IPS-15b (cell line): ENCODE results near the gene FLT1.

ENCODE experiments used
- H3K27me3 ChIP-seq: one replicate; pipeline ENCODE4 v1.6.1; 2013; ENCODE audit warnings: low read length; ENCODE audit not compliant: control insufficient read depth, insufficient read depth
- H3K36me3 ChIP-seq: one replicate; pipeline ENCODE4 v1.6.1; 2013; ENCODE audit warnings: low read length; ENCODE audit not compliant: control insufficient read depth, insufficient read depth
- H3K4me1 ChIP-seq: one replicate; pipeline ENCODE4 v1.6.1; 2013; ENCODE audit warnings: mild to moderate bottlenecking, low read length; ENCODE audit not compliant: control insufficient read depth, insufficient read depth
- H3K4me3 ChIP-seq: one replicate; pipeline ENCODE4 v1.5.1; 2013; ENCODE audit warnings: low read depth, low read length
- H3K9ac ChIP-seq: one replicate; pipeline ENCODE4 v1.6.1; 2013; ENCODE audit warnings: low read depth, mild to moderate bottlenecking, low read length
- H3K9me3 ChIP-seq: one replicate; pipeline ENCODE4 v1.6.1; 2013; ENCODE audit warnings: mild to moderate bottlenecking, low read length; ENCODE audit not compliant: control insufficient read depth, insufficient read depth

The FLT1 gene

DNA sequence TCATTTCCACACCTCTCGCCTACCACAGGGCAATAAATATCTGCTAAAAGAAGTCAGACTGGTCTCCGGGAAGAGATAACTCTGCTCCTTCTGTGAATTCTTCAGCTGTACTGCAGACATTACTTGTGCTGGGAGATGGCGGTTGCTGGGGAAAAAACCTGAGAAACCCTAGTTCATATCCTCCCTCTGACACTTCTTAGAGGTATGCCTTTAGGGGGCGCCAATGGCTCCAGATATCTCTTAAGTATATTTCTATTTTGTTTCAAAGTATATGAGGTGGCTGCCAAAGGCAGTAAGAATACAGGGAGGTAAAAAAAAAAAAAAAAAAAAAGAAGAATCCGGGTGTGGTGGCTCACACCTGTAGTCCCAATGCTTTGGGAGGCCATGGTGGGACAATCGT is 181.3 kb downstream of the FLT1 start:
- Histone ChIP-seq H3K9me3 (no peaks in the 10 kb centered on the region), H3K9ac (no peak overlapping the region), H3K4me3 (no peak overlapping the region), H3K4me1 (peaks cover 8% of the 10 kb centered on the region), H3K27me3 (no peaks in the 10 kb centered on the region), H3K36me3 (peaks cover 4% of the 10 kb centered on the region)

- no peaks in the 10 kb centered on the region for H3K9me3 ChIP-seq
- H3K4me3 ChIP-seq = no peak overlapping the region
- no peaks in the 10 kb centered on the region for H3K36me3 ChIP-seq
- peaks cover 20% of the 10 kb centered on the region for H3K4me1 ChIP-seq
- no peaks in the 10 kb centered on the region for H3K27me3 ChIP-seq
- H3K9ac ChIP-seq = no peak overlapping the region
These were observed 188.6 kb downstream of the FLT1 start for GRCh38 chr13:28306325-28306724.

DNA sequence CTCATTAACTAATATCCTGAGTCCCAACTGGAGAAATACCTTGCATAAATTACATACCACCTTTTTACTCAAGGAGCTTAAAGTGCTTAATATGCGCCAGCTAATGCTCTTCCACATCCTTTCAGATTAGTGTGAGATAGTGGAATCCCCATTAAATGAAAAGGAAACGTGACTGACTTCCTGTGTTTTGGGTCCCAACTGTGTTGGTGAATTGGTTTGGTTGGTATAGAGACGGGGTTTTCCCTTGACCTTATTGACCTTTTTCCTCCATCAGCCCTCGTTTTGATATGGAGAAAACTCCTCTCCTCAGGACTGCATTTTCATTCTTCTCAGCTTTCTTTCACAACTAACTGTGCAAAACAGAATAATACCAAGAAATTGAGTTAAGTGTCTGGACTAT is 193.1 kb downstream of the FLT1 start:
- Histone ChIP-seq H3K36me3 (no peaks in the 10 kb centered on the region), H3K4me1 (peaks cover 24% of the 10 kb centered on the region), H3K27me3 (no peaks in the 10 kb centered on the region), H3K9ac (no peak overlapping the region), H3K9me3 (no peaks in the 10 kb centered on the region), H3K4me3 (no peak overlapping the region)

GRCh38 chr13:28299916-28300315 is 195.0 kb downstream of the FLT1 start:
- Histone ChIP-seq H3K36me3 (no peaks in the 10 kb centered on the region), H3K9ac (no peak overlapping the region), H3K27me3 (no peaks in the 10 kb centered on the region), H3K4me1 (peaks cover 33% of the 10 kb centered on the region), H3K4me3 (no peak overlapping the region), H3K9me3 (no peaks in the 10 kb centered on the region)

DNA sequence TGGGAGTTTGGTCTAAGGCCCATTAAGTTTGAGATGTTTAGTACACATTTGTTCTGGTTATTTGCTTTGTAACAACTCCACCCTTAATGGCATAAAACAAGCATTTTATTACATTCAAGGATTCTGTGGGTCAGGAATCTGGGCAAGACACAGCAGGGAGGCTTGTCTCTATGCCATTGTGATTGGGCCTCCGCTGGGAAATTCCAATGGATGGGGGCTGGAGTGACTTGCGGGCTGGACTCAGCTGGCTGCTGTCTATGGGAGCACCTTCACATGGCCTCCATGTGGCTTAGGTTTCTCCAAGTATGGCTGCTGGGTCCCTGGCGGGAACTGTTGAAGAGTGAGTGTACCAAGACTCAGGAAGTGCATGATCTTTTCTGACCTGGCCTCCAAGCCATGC is 197.6 kb downstream of the FLT1 start:
- H3K4me3 ChIP-seq = no peak overlapping the region
- H3K9ac ChIP-seq = no peak overlapping the region
- peaks cover 50% of the 10 kb centered on the region for H3K4me1 ChIP-seq
- H3K27me3 ChIP-seq = no peaks in the 10 kb centered on the region
- H3K9me3 ChIP-seq = no peaks in the 10 kb centered on the region
- no peaks in the 10 kb centered on the region for H3K36me3 ChIP-seq

GRCh38 chr13:28286263-28286662 is 208.7 kb downstream of the FLT1 start:
- Histone ChIP-seq H3K9me3 (no peaks in the 10 kb centered on the region), H3K4me1 (peaks cover 5% of the 10 kb centered on the region), H3K9ac (no peak overlapping the region), H3K27me3 (no peaks in the 10 kb centered on the region), H3K36me3 (peaks cover 4% of the 10 kb centered on the region), H3K4me3 (no peak overlapping the region)

DNA sequence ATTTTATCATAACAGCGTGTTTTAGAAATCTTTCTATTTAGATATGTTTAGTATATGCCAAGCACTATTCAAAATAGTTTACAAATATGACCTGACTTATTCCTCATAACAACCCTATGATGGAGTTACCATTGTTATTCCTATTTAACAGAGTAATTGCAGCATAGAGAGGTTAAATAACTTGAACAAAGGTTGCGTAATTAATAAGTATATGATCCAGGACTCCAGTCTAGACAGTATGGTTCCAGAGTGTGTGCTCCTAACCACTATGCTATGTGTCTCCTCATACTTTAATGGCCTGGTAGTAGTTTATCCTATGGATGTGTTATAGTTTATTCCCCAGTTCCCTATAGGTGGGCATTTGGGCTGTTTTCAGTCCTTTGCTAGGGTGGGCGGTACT is 211.3 kb downstream of the FLT1 start:
- no peaks in the 10 kb centered on the region for H3K9me3 ChIP-seq
- H3K4me3 ChIP-seq = no peak overlapping the region
- peaks cover 4% of the 10 kb centered on the region for H3K36me3 ChIP-seq
- no peaks in the 10 kb centered on the region for H3K27me3 ChIP-seq
- H3K9ac ChIP-seq = no peak overlapping the region
- H3K4me1 ChIP-seq = peaks cover 5% of the 10 kb centered on the region

GRCh38 chr13:28282451-28282850 is 212.5 kb downstream of the FLT1 start:
- H3K36me3 ChIP-seq = peaks cover 4% of the 10 kb centered on the region
- H3K9me3 ChIP-seq = no peaks in the 10 kb centered on the region
- H3K4me1 ChIP-seq = peaks cover 5% of the 10 kb centered on the region
- H3K4me3 ChIP-seq = no peak overlapping the region
- no peak overlapping the region for H3K9ac ChIP-seq
- no peaks in the 10 kb centered on the region for H3K27me3 ChIP-seq

GRCh38 chr13:28273919-28274318 is 221.0 kb downstream of the FLT1 start:
- H3K36me3 ChIP-seq = no peaks in the 10 kb centered on the region
- no peak overlapping the region for H3K9ac ChIP-seq

GRCh38 chr13:28271056-28271840 is 223.7 kb downstream of the FLT1 start:
- no peaks in the 10 kb centered on the region for H3K9me3 ChIP-seq
- H3K27me3 ChIP-seq = no peaks in the 10 kb centered on the region
- no peak overlapping the region for H3K9ac ChIP-seq
- no peaks in the 10 kb centered on the region for H3K36me3 ChIP-seq
- H3K4me3 ChIP-seq = no peak overlapping the region
- no peaks in the 10 kb centered on the region for H3K4me1 ChIP-seq

More at GRCh38 chr13:28273919-28274318, 221.0 kb downstream of the FLT1 start:
- H3K4me1 ChIP-seq = no peaks in the 10 kb centered on the region
- no peak overlapping the region for H3K4me3 ChIP-seq
- H3K9me3 ChIP-seq = no peaks in the 10 kb centered on the region
- H3K27me3 ChIP-seq = no peaks in the 10 kb centered on the region

- no peaks in the 10 kb centered on the region for H3K27me3 ChIP-seq
- no peaks in the 10 kb centered on the region for H3K9me3 ChIP-seq
- H3K36me3 ChIP-seq = no peaks in the 10 kb centered on the region
- H3K4me1 ChIP-seq = no peaks in the 10 kb centered on the region
- H3K4me3 ChIP-seq = no peak overlapping the region
- H3K9ac ChIP-seq = no peak overlapping the region
These were observed 226.1 kb downstream of the FLT1 start for GRCh38 chr13:28268800-28269223.

DNA sequence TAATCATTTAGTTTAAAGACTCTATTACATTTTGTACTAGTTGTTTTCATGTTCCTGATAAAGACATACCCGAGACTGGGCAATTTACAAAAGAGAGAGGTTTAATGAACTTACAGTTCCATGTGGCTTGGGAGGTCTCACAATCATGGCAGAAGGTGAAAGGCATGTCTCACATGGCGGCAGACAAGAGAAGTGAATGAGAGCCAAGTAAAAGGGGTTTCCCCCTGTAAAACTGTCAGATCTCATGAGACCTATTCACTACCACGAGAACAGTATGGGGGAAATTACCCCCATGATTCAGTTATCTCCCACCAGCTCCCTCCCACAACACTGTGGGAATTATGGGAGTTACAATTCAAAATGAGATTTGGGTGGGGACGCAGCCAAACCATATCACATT is 227.4 kb downstream of the FLT1 start:
- no peak overlapping the region for H3K9ac ChIP-seq
- H3K9me3 ChIP-seq = no peaks in the 10 kb centered on the region
- H3K4me1 ChIP-seq = no peaks in the 10 kb centered on the region
- H3K36me3 ChIP-seq = no peaks in the 10 kb centered on the region
- H3K27me3 ChIP-seq = no peaks in the 10 kb centered on the region
- H3K4me3 ChIP-seq = no peak overlapping the region
